Gastrocnemius medialis (tissue), 4 donors: ENCODE measurements around the gene CPEB3. TPM values are rescaled to one million over a fixed set of nuclear protein-coding genes. Genes with fewer than 3 reads are reported as not detected.

Experiments
- ATAC-seq, 2 donors: fragments of 150-250 bp; one replicate each; pipeline ENCODE4 v1.9.1; 2016
- DNase-seq, 2 donors: peaks; one replicate each; pipeline ENCODE4 v3.0.0-alpha.2; 2019
- H3K27ac ChIP-seq, 4 donors: fragments of 200-600 bp; sonication (generic); 1 replicate in 1 of 4; 2 replicates in 3 of 4; pipeline ENCODE4 v1.5.1; 2016 to 2018; ENCODE audit warnings: mild to moderate bottlenecking in 2 of 4, moderate library complexity in 1 of 4
- H3K27me3 ChIP-seq, 3 donors: fragments of 200-600 bp; sonication (generic) in 2 of 3; 1 replicate in 1 of 3; 2 replicates in 2 of 3; pipeline versions ENCODE4 v1.5.1 to v1.6.0; 2016 to 2019; ENCODE audit warnings: mild to moderate bottlenecking in 1 of 3, moderate library complexity in 1 of 3
- H3K36me3 ChIP-seq, 2 donors: fragments of 200-600 bp; sonication (generic) in 1 of 2; one replicate each; pipeline ENCODE4 v1.5.1; 2017 to 2018
- H3K4me1 ChIP-seq, 2 donors: fragments of 200-600 bp; sonication (generic) in 1 of 2; one replicate each; pipeline ENCODE4 v1.5.1; 2016 to 2017; ENCODE audit warnings: mild to moderate bottlenecking in 2 of 2
- H3K4me3 ChIP-seq, 4 donors: fragments of 200-600 bp; sonication (generic) in 3 of 4; 1 replicate in 1 of 4; 2 replicates in 3 of 4; pipeline ENCODE4 v1.5.1; 2016 to 2019; ENCODE audit warnings: mild to moderate bottlenecking in 2 of 4
- H3K9me3 ChIP-seq, 3 donors: fragments of 200-600 bp; sonication (generic) in 2 of 3; 1 replicate in 1 of 3; 2 replicates in 2 of 3; pipeline ENCODE4 v1.5.1; 2016 to 2019
- CTCF ChIP-seq, 5 experiments: fragments of 450-650 bp in 3 of 5; fragments of 200-600 bp in 2 of 5; sonication (generic) in 2 of 5; IDR thresholded peaks in 4 of 5; conservative IDR thresholded peaks in 1 of 5; 1 replicate in 4 of 5; 2 replicates in 1 of 5; pipeline ENCODE4 v1.5.1; 2016 to 2019; ENCODE audit warnings: antibody characterized with exemption in 5 of 5, mild to moderate bottlenecking in 3 of 5, moderate library complexity in 3 of 5
- POLR2A ChIP-seq, 2 donors: fragments of 450-650 bp; IDR thresholded peaks; one replicate each; pipeline ENCODE4 v1.6.1; 2017; ENCODE audit warnings: antibody characterized with exemption in 2 of 2, mild to moderate bottlenecking in 2 of 2, moderate library complexity in 2 of 2
- in situ Hi-C, 4 donors: fragments of 200-750 bp; cut with MboI; loops; one replicate each; pipeline versions ENCODE4 v1.15.0 to v1.8.0; 2017; ENCODE audit warnings: low sequenced_read_pairs in 4 of 4
- intact Hi-C: fragments of 100-400 bp; cut with DNase I; formaldehyde crosslinking; loops from one replicate; pipeline ENCODE4 v1.15.1; 2023; ENCODE audit warnings: low total_unique reads
- total RNA-seq, 4 donors: library from RNA; depleted of rRNA; stranded (reverse); fragments of >200 nt; gene quantifications; one replicate each; pipeline versions ENCODE4 v1.1.0 to v1.2.3, GENCODE V29; 2016

Gene CPEB3
- total RNA-seq, 4 donors from 2014 or later, result 14.5 to 22.5 (median 18.0) TPM

GRCh38 chr10:92024700-92025099, 266.2 kb downstream of the CPEB3 start:
- Histone ChIP-seq H3K9me3 (no peaks in the 10 kb centered on the region), H3K27me3 (no peaks in the 10 kb centered on the region), H3K4me3 (no peak overlapping the region), H3K27ac (no peak overlapping the region), H3K4me1 (no peaks in the 10 kb centered on the region), H3K36me3 (peaks cover 0 to 91% of the 10 kb centered on the region in 2 donors)
- intact Hi-C loops (no loop called here), in situ Hi-C loops (loop anchor here in 1 of 4 donors (10.0 kb wide), 1 partner anchor 190 kb away; no protein-coding TSS in a partner anchor)
- ATAC-seq, result no peak
- TF ChIP-seq CTCF (IDR thresholded peaks at IDR 0.05 in 4 of 5, conservative IDR thresholded peaks at IDR 0.05 in 1 of 5), result no peak
- TF ChIP-seq POLR2A (IDR thresholded peaks at IDR 0.05), result no peak
- no peak for DNase-seq

DNA sequence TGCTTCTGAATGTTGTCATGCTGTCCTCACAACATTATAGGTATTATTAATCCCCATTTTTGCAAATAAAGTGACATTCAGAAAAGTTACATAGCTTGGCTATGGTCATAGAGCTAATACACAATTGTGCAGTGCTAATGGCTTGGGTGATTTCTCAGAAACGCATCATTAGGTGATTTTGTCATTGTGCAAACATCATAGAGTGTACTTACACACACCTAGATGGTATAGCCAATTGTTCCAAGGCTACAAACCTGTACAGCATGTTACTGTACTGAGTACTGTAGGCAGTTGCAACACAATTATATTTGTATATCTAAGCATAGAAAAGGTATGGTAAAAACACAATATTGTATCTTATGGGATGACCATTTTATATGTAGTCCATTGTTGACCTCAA, 276.3 kb downstream of the CPEB3 start:
- Histone ChIP-seq H3K4me3 (no peak overlapping the region), H3K36me3 (peaks cover 0 to 70% of the 10 kb centered on the region in 2 donors)

GRCh38 chr10:92011560-92012214, 279.2 kb downstream of the CPEB3 start:
- TF ChIP-seq POLR2A (IDR thresholded peaks at IDR 0.05) (no peak), CTCF (IDR thresholded peaks at IDR 0.05 in 4 of 5, conservative IDR thresholded peaks at IDR 0.05 in 1 of 5) (no peak)
- Histone ChIP-seq H3K4me3 (no peak overlapping the region), H3K27me3 (no peaks in the 10 kb centered on the region), H3K9me3 (no peaks in the 10 kb centered on the region), H3K36me3 (peaks cover 0 to 56% of the 10 kb centered on the region in 2 donors), H3K27ac (no peak overlapping the region), H3K4me1 (no peaks in the 10 kb centered on the region)
- ATAC-seq, result no peak
- intact Hi-C loops (no loop called here), in situ Hi-C loops (no loop called here)
- no peak for DNase-seq

More for the DNA sequence above, 276.3 kb downstream of the CPEB3 start:
- Histone ChIP-seq H3K4me1 (no peaks in the 10 kb centered on the region), H3K27me3 (no peaks in the 10 kb centered on the region), H3K27ac (no peak overlapping the region), H3K9me3 (no peaks in the 10 kb centered on the region)
- TF ChIP-seq CTCF (IDR thresholded peaks at IDR 0.05 in 4 of 5, conservative IDR thresholded peaks at IDR 0.05 in 1 of 5), result no peak
- TF ChIP-seq POLR2A (IDR thresholded peaks at IDR 0.05), result no peak
- ATAC-seq, result no peak
- no peak for DNase-seq
- in situ Hi-C loops (no loop called here), intact Hi-C loops (no loop called here)

GRCh38 chr10:92010047-92010735, 280.7 kb downstream of the CPEB3 start:
- no peaks in the 10 kb centered on the region for H3K9me3 ChIP-seq
- in situ Hi-C loops, result no loop called here
- DNase-seq, result no peak
- no peak overlapping the region for H3K27ac ChIP-seq
- H3K36me3 ChIP-seq, result peaks cover 0 to 50% of the 10 kb centered on the region in 2 donors
- H3K27me3 ChIP-seq, result no peaks in the 10 kb centered on the region
- TF ChIP-seq CTCF (IDR thresholded peaks at IDR 0.05 in 4 of 5, conservative IDR thresholded peaks at IDR 0.05 in 1 of 5), result no peak
- TF ChIP-seq POLR2A (IDR thresholded peaks at IDR 0.05), result no peak
- no peak overlapping the region for H3K4me3 ChIP-seq
- intact Hi-C loops, result no loop called here
- ATAC-seq, result no peak
- no peaks in the 10 kb centered on the region for H3K4me1 ChIP-seq
